ENCODE data around the gene FGF10. TPM values are rescaled to one million over a fixed set of nuclear protein-coding genes. Genes with fewer than 3 reads are reported as not detected.

Gene FGF10
- polyA plus RNA-seq, 2 of the 4 experiments (the other 2 are of a cell fraction): not detected

DNA sequence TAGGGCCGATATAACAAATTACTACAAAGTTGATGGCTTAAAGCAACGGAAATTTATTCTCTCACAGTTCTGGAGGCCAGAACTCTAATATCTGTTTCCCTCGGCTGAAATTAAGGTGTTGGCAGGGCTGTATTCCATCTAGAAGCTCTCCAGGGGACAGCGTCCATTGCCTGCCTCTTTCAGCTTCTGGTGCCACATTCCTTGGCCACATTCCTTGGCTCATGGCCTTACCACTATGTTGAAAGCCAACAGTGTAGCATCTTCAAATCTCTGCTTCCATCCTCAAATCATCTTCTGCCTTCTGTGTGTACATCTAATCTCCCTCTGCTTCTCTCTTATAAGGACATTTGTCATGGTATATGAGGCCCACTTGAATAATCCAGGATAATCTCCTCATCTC is 17.2 kb downstream of the FGF10 start:
- 1% methylated on average over 4 of the region's 4 CpGs for WGBS (ENCODE audit: missing lambda C conversion rate)

DNA sequence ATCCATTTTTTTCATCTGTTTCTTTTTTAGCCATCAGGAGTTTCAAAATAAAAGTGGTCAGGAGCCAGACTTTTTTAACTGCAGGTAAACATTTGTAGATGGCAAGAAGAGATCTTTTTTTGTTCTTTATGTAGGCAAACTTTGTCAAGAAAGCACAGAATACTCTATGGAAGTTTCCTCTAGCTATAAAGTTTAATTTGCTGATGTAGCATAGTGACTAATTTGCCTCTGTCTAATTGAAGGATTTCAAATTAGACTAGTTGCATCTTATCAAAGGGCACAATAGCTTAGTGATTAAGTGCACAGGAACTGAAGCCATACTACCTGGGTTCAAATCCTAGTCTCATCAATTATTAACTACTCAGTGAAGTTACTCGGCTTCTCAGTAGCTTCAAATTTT is 22.0 kb downstream of the FGF10 start:
- TF ChIP-seq CHD4 (IDR thresholded peaks at IDR 0.05; ENCODE audit: borderline replicate concordance): no peak
- CTCF ChIA-PET: no interaction called here
- FAIRE-seq: no peak
- no peak for ATAC-seq
- 0% methylated on average over 1 of the region's 1 CpG for WGBS (ENCODE audit: missing lambda C conversion rate)
- POLR2A ChIA-PET: no interaction called here
- Histone ChIP-seq H3K4me1 (no peaks in the 10 kb centered on the region), H3K4me3 (no peak overlapping the region), H3K27ac (no peak overlapping the region), H3K9me3 (no peaks in the 10 kb centered on the region), H3K4me2 (no peak overlapping the region)
- no peak for DNase-seq (ENCODE audit: low read depth in 1 of 2, low spot score in 1 of 2)

More for the DNA sequence above, 17.2 kb downstream of the FGF10 start:
- TF ChIP-seq NR3C1 (IDR thresholded peaks at IDR 0.05) (no peak), FOSB (CRISPR knock-in tag; IDR thresholded peaks at IDR 0.05) (no peak), TP53 (CRISPR knock-in tag; IDR thresholded peaks at IDR 0.05) (no peak), TFCP2L1 (CRISPR knock-in tag; IDR thresholded peaks at IDR 0.05) (no peak), SMC3 (IDR thresholded peaks at IDR 0.05) (no peak), HMGXB4 (CRISPR knock-in tag; IDR thresholded peaks at IDR 0.05; ENCODE audit: borderline replicate concordance) (no peak), HDAC2 (IDR thresholded peaks at IDR 0.05) (no peak)
- TF ChIP-seq, protein P1, sequence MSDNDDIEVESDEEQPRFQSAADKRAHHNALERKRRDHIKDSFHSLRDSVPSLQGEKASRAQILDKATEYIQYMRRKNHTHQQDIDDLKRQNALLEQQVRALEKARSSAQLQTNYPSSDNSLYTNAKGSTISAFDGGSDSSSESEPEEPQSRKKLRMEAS (IDR thresholded peaks at IDR 0.05): no peak
- Histone ChIP-seq H3K9me3 (no peaks in the 10 kb centered on the region; the same call in 2 of the 3 replicates), H3K4me3 (no peak overlapping the region), H3K4me1 (no peaks in the 10 kb centered on the region), H3K27ac (no peak overlapping the region), H3K4me2 (no peak overlapping the region)
- no peak for FAIRE-seq
- CTCF ChIA-PET: no interaction called here
- DNase-seq (ENCODE audit: low read depth in 1 of 2, low spot score in 1 of 2): no peak
- POLR2A ChIA-PET: no interaction called here
- no peak for ATAC-seq

GRCh38 chr5:44365345-44365744 is 23.9 kb downstream of the FGF10 start:
- POLR2A ChIA-PET: no interaction called here
- Histone ChIP-seq H3K4me3 (no peak overlapping the region), H3K4me1 (no peaks in the 10 kb centered on the region), H3K27ac (no peak overlapping the region), H3K4me2 (no peak overlapping the region), H3K9me3 (no peaks in the 10 kb centered on the region)
- FAIRE-seq (no peak), DNase-seq (ENCODE audit: low read depth in 1 of 2, low spot score in 1 of 2) (no peak), ATAC-seq (no peak)
- 22% methylated on average over 2 of the region's 2 CpGs for WGBS (ENCODE audit: missing lambda C conversion rate)
- TF ChIP-seq ZC3H11A (IDR thresholded peaks at IDR 0.05): no peak
- TF ChIP-seq POLR2A (IDR thresholded peaks at IDR 0.05; ENCODE audit: low read length): no peak
- no peak for TF ChIP-seq PHF8 (IDR thresholded peaks at IDR 0.05; ENCODE audit: borderline replicate concordance, low read depth)
- CTCF ChIA-PET: interaction anchor here (1.1 kb wide), 1 partner anchor 33 kb away, joined by 3 read pairs; no protein-coding TSS in a partner anchor

- ChIA-PET POLR2A (no interaction called here), CTCF (no interaction called here)
- 6% methylated on average over 2 of the region's 2 CpGs for WGBS (ENCODE audit: missing lambda C conversion rate)
- no peak for DNase-seq (ENCODE audit: low read depth in 1 of 2, low spot score in 1 of 2)
- H3K4me1 ChIP-seq: no peaks in the 10 kb centered on the region
- no peak overlapping the region for H3K4me3 ChIP-seq
- H3K27ac ChIP-seq: no peak overlapping the region
- H3K4me2 ChIP-seq: no peak overlapping the region
- ATAC-seq: no peak
- no peak for TF ChIP-seq RCOR1 (IDR thresholded peaks at IDR 0.05; ENCODE audit: low read depth, low read length)
- peak; percentile 77 for TF ChIP-seq MAFK (IDR thresholded peaks at IDR 0.05; ENCODE audit: partially characterized antibody)
- FAIRE-seq: no peak
- H3K9me3 ChIP-seq: no peaks in the 10 kb centered on the region
These were observed 25.1 kb downstream of the FGF10 start for GRCh38 chr5:44364097-44364496.

- POLR2A ChIA-PET: no interaction called here
- FAIRE-seq (no peak), DNase-seq (ENCODE audit: low read depth in 1 of 2, low spot score in 1 of 2) (no peak), ATAC-seq (no peak)
- WGBS (ENCODE audit: missing lambda C conversion rate): 3% methylated on average over 1 of the region's 1 CpG
- H3K4me3 ChIP-seq: no peak overlapping the region
- no peak overlapping the region for H3K4me2 ChIP-seq
- H3K27ac ChIP-seq: no peak overlapping the region
- no peak for TF ChIP-seq SMC3 (IDR thresholded peaks at IDR 0.05)
- TF ChIP-seq GATA3 (IDR thresholded peaks at IDR 0.05; ENCODE audit: borderline replicate concordance): no peak
- no peak for TF ChIP-seq EHMT2 (IDR thresholded peaks at IDR 0.05; ENCODE audit: low read depth)
- TF ChIP-seq MAFK (IDR thresholded peaks at IDR 0.05; ENCODE audit: partially characterized antibody): peak; percentile 54
- no peaks in the 10 kb centered on the region for H3K9me3 ChIP-seq
- no peaks in the 10 kb centered on the region for H3K4me1 ChIP-seq
- CTCF ChIA-PET: no interaction called here
These were observed 27.7 kb downstream of the FGF10 start for GRCh38 chr5:44361342-44362001.
